GM23338 (cell line): ENCODE results near the gene CAPN9. TPM values are rescaled to one million over a fixed set of nuclear protein-coding genes. Genes with fewer than 3 reads are reported as not detected.

Source experiments
- ATAC-seq: fragments of 200-7000 bp; cut with Tn5 transposase; 3 replicates; pipeline ENCODE4 v1.9.1; 2020
- DNase-seq: peaks from one replicate; pipeline ENCODE4 v3.0.0-alpha.2; 2015; ENCODE audit warnings: low spot score
- H2AFZ ChIP-seq: fragments of 200-600 bp; sonication (generic); 2 replicates; pipeline ENCODE4 v1.8.0; 2016; ENCODE audit warnings: antibody characterized with exemption, mild to moderate bottlenecking, moderate library complexity
- H3F3A ChIP-seq: fragments of 200-600 bp; sonication (generic); replicated peaks from 2 replicates; pipeline ENCODE4 v1.8.0; 2017; ENCODE audit warnings: antibody characterized with exemption, mixed run types, low read depth
- H3K27ac ChIP-seq: fragments of 200-600 bp; sonication (generic); 2 replicates; pipeline ENCODE4 v1.6.1; 2016; ENCODE audit warnings: low read depth
- H3K27me3 ChIP-seq: fragments of 200-600 bp; sonication (generic); 2 replicates; pipeline ENCODE4 v1.8.0; 2016; ENCODE audit warnings: mild to moderate bottlenecking, mixed run types, moderate library complexity; ENCODE audit not compliant: insufficient read depth
- H3K36me3 ChIP-seq: fragments of 200-600 bp; sonication (generic); 2 replicates; pipeline ENCODE4 v1.8.0; 2016; ENCODE audit warnings: mild to moderate bottlenecking; ENCODE audit not compliant: insufficient read depth
- H3K4me1 ChIP-seq: fragments of 200-600 bp; sonication (generic); 2 replicates; pipeline ENCODE4 v1.8.0; 2016; ENCODE audit warnings: mild to moderate bottlenecking, moderate library complexity; ENCODE audit not compliant: insufficient read depth
- H3K4me2 ChIP-seq: fragments of 200-600 bp; sonication (generic); 2 replicates; pipeline ENCODE4 v1.7.1; 2017; ENCODE audit warnings: mixed run types
- H3K4me3 ChIP-seq: fragments of 200-600 bp; sonication (generic); 2 replicates; pipeline ENCODE4 v1.6.1; 2016; ENCODE audit warnings: mixed run types
- H3K79me2 ChIP-seq: fragments of 200-600 bp; sonication (generic); replicated peaks from 2 replicates; pipeline ENCODE4 v1.8.0; 2017; ENCODE audit warnings: mild to moderate bottlenecking; ENCODE audit not compliant: insufficient read depth
- H3K9me2 ChIP-seq: fragments of 200-600 bp; sonication (generic); 2 replicates; pipeline ENCODE4 v1.8.0; 2017; ENCODE audit not compliant: insufficient read depth
- H4K20me1 ChIP-seq: fragments of 200-600 bp; sonication (generic); replicated peaks from 2 replicates; pipeline ENCODE4 v1.8.0; 2017; ENCODE audit warnings: mild to moderate bottlenecking; ENCODE audit not compliant: insufficient read depth
- H3K27ac Mint-ChIP-seq: 2 replicates; pipeline ENCODE4 v1.8.0; 2020; ENCODE audit warnings: inconsistent platforms, mild to moderate bottlenecking, moderate library complexity, mixed read lengths
- H3K27me3 Mint-ChIP-seq: 3 replicates; pipeline ENCODE4 v1.8.0; 2022; ENCODE audit warnings: low read depth, mild to moderate bottlenecking, moderate library complexity, mixed read lengths, inconsistent platforms; ENCODE audit not compliant: insufficient read depth, poor library complexity
- H3K36me3 Mint-ChIP-seq: 3 replicates; pipeline ENCODE4 v1.8.0; 2021; ENCODE audit warnings: low read depth, mild to moderate bottlenecking, inconsistent platforms, moderate library complexity, mixed read lengths
- H3K4me1 Mint-ChIP-seq: 3 replicates; pipeline ENCODE4 v1.8.0; 2020; ENCODE audit warnings: mild to moderate bottlenecking, inconsistent platforms, mixed read lengths
- H3K4me3 Mint-ChIP-seq: 3 replicates; pipeline ENCODE4 v1.8.0; 2021; ENCODE audit warnings: moderate library complexity, mild to moderate bottlenecking, inconsistent platforms, mixed read lengths
- H3K9me3 Mint-ChIP-seq: 3 replicates; pipeline ENCODE4 v1.8.0; 2020; ENCODE audit warnings: moderate library complexity, mild to moderate bottlenecking, inconsistent platforms, mixed read lengths
- CREB1 ChIP-seq: fragments of 250-450 bp; sonication (Bioruptor Pico); IDR thresholded peaks from 2 replicates; pipeline ENCODE4 v1.5.0; 2020; ENCODE audit warnings: low read depth, mild to moderate bottlenecking, moderate library complexity
- EZH2 ChIP-seq: fragments of 200-600 bp; sonication (generic); IDR thresholded peaks from one replicate; pipeline ENCODE4 v1.8.0; 2017; ENCODE audit warnings: antibody characterized with exemption, mild to moderate bottlenecking, low read depth; ENCODE audit not compliant: unreplicated experiment
- EZH2phosphoT487 ChIP-seq: fragments of 200-600 bp; sonication (generic); IDR thresholded peaks from one replicate; pipeline ENCODE4 v1.8.1; 2018; ENCODE audit warnings: antibody characterized with exemption; ENCODE audit not compliant: unreplicated experiment
- JUNB ChIP-seq: IDR thresholded peaks from one replicate; pipeline ENCODE4 v1.6.1; 2016; ENCODE audit warnings: antibody characterized with exemption; ENCODE audit not compliant: unreplicated experiment
- NANOG ChIP-seq: IDR thresholded peaks from 2 replicates; pipeline ENCODE4 v1.6.1; 2016; ENCODE audit warnings: antibody characterized with exemption, borderline replicate concordance
- POLR2AphosphoS5 ChIP-seq: IDR thresholded peaks from 2 replicates; pipeline ENCODE4 v1.6.1; 2016; ENCODE audit warnings: antibody characterized with exemption, low read depth
- STAT1 ChIP-seq: IDR thresholded peaks from one replicate; pipeline ENCODE4 v1.6.1; 2016; ENCODE audit warnings: antibody characterized with exemption; ENCODE audit not compliant: unreplicated experiment
- ZNF114 ChIP-seq: fragments of 250-450 bp; sonication (Bioruptor Pico); IDR thresholded peaks from 2 replicates; pipeline ENCODE4 v1.5.0; 2020; ENCODE audit warnings: mild to moderate bottlenecking, moderate library complexity
- ZNF331 ChIP-seq: fragments of 250-450 bp; sonication (Bioruptor Pico); IDR thresholded peaks from 2 replicates; pipeline ENCODE4 v1.5.0; 2020; ENCODE audit warnings: low read depth, mild to moderate bottlenecking, moderate library complexity
- polyA plus RNA-seq: library from polyadenylated mRNA; unstranded; fragments of >200 nt; fragmentation: Nextera tagmentation; extraction: Ambion mirVana; gene quantifications from 2 replicates; pipeline ENCODE4 v1.2.1, GENCODE V29; 2016
- total RNA-seq: library from RNA; depleted of rRNA; stranded (reverse); fragments of >200 nt; shearing (Covaris generic); gene quantifications from 2 replicates; pipeline ENCODE4 v1.2.3, GENCODE V29; 2014
- TF ChIP-seq, protein P1 (sequence below), 2 experiments: fragments of 200-600 bp in 1 of 2; sonication (generic) in 1 of 2; conservative IDR thresholded peaks; 2 replicates each; pipeline versions ENCODE4 v1.5.1 to v1.6.1; 2016 to 2017; ENCODE audit warnings: antibody characterized with exemption in 2 of 2, low read depth in 2 of 2, mild to moderate bottlenecking in 2 of 2, moderate library complexity in 1 of 2
- TF ChIP-seq, protein P2 (sequence below): fragments of 250-450 bp; sonication (Bioruptor Pico); IDR thresholded peaks from 2 replicates; pipeline ENCODE4 v1.5.0; 2020; ENCODE audit warnings: mild to moderate bottlenecking, moderate library complexity
- TF ChIP-seq, protein P3 (sequence below): IDR thresholded peaks from 2 replicates; pipeline ENCODE4 v1.6.1; 2016; ENCODE audit warnings: antibody characterized with exemption
- TF ChIP-seq, protein P4 (sequence below): IDR thresholded peaks from one replicate; pipeline ENCODE4 v1.6.1; 2018; ENCODE audit warnings: antibody characterized with exemption; ENCODE audit not compliant: unreplicated experiment

CAPN9 gene
- total and polyA plus RNA-seq, 2 experiments from 2014 or later: 0.07 TPM; not detected in 1

DNA sequence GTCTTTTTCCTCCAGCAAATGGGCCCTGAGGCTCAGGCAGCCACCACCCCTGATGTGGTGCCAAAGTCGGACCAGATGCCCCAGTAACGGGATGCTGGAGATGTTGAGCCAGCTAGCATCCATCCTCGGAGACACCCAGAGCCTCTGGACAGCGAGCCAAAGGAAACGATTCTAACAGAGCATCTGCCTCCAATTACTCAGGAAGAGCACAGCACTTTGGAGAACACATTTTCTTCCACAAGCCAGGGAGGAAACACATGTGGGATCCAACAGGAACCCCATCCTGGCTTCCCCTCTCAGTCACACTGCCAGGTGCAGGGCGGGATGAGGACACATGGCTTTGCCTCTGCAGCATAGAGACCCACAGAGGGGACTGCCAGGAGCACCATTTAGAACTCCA is 76.2 kb downstream of the CAPN9 start:
- DNase-seq: no peak
- ATAC-seq: no peak
- no peaks in the 10 kb centered on the region for H3K4me1 Mint-ChIP-seq
- Histone ChIP-seq H3K9me2 (no peaks in the 10 kb centered on the region; the same call in 1 of the 2 replicates), H3K27ac (no peak overlapping the region), H3F3A (no peaks in the 10 kb centered on the region), H3K4me3 (no peak overlapping the region), H3K79me2 (no peaks in the 10 kb centered on the region), H3K36me3 (no peaks in the 10 kb centered on the region), H2AFZ (no peak overlapping the region), H3K27me3 (no peaks in the 10 kb centered on the region), H3K4me1 (no peaks in the 10 kb centered on the region), H3K4me2 (no peak overlapping the region), H4K20me1 (no peaks in the 10 kb centered on the region; the same call in 1 of the 2 replicates)
- H3K27me3 Mint-ChIP-seq: peaks cover 2% of the 10 kb centered on the region
- TF ChIP-seq, protein P1, sequence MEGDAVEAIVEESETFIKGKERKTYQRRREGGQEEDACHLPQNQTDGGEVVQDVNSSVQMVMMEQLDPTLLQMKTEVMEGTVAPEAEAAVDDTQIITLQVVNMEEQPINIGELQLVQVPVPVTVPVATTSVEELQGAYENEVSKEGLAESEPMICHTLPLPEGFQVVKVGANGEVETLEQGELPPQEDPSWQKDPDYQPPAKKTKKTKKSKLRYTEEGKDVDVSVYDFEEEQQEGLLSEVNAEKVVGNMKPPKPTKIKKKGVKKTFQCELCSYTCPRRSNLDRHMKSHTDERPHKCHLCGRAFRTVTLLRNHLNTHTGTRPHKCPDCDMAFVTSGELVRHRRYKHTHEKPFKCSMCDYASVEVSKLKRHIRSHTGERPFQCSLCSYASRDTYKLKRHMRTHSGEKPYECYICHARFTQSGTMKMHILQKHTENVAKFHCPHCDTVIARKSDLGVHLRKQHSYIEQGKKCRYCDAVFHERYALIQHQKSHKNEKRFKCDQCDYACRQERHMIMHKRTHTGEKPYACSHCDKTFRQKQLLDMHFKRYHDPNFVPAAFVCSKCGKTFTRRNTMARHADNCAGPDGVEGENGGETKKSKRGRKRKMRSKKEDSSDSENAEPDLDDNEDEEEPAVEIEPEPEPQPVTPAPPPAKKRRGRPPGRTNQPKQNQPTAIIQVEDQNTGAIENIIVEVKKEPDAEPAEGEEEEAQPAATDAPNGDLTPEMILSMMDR (conservative IDR thresholded peaks at IDR 0.05; ENCODE audit: low read depth in 2 of 2): no peak
- no peak for TF ChIP-seq ZNF114 (CRISPR knock-in tag)
- TF ChIP-seq CREB1 (CRISPR knock-in tag): no peak
- no peak for TF ChIP-seq NANOG
- TF ChIP-seq JUNB: no peak
- no peak for TF ChIP-seq POLR2AphosphoS5
- TF ChIP-seq, protein P2, sequence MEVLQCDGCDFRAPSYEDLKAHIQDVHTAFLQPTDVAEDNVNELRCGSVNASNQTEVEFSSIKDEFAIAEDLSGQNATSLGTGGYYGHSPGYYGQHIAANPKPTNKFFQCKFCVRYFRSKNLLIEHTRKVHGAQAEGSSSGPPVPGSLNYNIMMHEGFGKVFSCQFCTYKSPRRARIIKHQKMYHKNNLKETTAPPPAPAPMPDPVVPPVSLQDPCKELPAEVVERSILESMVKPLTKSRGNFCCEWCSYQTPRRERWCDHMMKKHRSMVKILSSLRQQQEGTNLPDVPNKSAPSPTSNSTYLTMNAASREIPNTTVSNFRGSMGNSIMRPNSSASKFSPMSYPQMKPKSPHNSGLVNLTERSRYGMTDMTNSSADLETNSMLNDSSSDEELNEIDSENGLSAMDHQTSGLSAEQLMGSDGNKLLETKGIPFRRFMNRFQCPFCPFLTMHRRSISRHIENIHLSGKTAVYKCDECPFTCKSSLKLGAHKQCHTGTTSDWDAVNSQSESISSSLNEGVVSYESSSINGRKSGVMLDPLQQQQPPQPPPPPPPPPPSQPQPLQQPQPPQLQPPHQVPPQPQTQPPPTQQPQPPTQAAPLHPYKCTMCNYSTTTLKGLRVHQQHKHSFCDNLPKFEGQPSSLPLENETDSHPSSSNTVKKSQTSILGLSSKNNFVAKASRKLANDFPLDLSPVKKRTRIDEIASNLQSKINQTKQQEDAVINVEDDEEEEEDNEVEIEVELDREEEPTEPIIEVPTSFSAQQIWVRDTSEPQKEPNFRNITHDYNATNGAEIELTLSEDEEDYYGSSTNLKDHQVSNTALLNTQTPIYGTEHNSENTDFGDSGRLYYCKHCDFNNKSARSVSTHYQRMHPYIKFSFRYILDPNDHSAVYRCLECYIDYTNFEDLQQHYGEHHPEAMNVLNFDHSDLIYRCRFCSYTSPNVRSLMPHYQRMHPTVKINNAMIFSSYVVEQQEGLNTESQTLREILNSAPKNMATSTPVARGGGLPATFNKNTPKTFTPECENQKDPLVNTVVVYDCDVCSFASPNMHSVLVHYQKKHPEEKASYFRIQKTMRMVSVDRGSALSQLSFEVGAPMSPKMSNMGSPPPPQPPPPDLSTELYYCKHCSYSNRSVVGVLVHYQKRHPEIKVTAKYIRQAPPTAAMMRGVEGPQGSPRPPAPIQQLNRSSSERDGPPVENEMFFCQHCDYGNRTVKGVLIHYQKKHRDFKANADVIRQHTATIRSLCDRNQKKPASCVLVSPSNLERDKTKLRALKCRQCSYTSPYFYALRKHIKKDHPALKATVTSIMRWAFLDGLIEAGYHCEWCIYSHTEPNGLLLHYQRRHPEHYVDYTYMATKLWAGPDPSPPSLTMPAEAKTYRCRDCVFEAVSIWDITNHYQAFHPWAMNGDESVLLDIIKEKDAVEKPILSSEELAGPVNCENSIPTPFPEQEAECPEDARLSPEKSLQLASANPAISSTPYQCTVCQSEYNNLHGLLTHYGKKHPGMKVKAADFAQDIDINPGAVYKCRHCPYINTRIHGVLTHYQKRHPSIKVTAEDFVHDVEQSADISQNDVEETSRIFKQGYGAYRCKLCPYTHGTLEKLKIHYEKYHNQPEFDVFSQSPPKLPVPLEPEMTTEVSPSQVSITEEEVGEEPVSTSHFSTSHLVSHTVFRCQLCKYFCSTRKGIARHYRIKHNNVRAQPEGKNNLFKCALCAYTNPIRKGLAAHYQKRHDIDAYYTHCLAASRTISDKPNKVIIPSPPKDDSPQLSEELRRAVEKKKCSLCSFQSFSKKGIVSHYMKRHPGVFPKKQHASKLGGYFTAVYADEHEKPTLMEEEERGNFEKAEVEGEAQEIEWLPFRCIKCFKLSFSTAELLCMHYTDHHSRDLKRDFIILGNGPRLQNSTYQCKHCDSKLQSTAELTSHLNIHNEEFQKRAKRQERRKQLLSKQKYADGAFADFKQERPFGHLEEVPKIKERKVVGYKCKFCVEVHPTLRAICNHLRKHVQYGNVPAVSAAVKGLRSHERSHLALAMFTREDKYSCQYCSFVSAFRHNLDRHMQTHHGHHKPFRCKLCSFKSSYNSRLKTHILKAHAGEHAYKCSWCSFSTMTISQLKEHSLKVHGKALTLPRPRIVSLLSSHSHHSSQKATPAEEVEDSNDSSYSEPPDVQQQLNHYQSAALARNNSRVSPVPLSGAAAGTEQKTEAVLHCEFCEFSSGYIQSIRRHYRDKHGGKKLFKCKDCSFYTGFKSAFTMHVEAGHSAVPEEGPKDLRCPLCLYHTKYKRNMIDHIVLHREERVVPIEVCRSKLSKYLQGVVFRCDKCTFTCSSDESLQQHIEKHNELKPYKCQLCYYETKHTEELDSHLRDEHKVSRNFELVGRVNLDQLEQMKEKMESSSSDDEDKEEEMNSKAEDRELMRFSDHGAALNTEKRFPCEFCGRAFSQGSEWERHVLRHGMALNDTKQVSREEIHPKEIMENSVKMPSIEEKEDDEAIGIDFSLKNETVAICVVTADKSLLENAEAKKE (CRISPR knock-in tag): no peak
- TF ChIP-seq STAT1: no peak
- TF ChIP-seq, protein P3, sequence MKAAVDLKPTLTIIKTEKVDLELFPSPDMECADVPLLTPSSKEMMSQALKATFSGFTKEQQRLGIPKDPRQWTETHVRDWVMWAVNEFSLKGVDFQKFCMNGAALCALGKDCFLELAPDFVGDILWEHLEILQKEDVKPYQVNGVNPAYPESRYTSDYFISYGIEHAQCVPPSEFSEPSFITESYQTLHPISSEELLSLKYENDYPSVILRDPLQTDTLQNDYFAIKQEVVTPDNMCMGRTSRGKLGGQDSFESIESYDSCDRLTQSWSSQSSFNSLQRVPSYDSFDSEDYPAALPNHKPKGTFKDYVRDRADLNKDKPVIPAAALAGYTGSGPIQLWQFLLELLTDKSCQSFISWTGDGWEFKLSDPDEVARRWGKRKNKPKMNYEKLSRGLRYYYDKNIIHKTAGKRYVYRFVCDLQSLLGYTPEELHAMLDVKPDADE: no peak
- TF ChIP-seq ZNF331: no peak
- no peak for TF ChIP-seq EZH2phosphoT487
- TF ChIP-seq EZH2: no peak
- TF ChIP-seq, protein P4, sequence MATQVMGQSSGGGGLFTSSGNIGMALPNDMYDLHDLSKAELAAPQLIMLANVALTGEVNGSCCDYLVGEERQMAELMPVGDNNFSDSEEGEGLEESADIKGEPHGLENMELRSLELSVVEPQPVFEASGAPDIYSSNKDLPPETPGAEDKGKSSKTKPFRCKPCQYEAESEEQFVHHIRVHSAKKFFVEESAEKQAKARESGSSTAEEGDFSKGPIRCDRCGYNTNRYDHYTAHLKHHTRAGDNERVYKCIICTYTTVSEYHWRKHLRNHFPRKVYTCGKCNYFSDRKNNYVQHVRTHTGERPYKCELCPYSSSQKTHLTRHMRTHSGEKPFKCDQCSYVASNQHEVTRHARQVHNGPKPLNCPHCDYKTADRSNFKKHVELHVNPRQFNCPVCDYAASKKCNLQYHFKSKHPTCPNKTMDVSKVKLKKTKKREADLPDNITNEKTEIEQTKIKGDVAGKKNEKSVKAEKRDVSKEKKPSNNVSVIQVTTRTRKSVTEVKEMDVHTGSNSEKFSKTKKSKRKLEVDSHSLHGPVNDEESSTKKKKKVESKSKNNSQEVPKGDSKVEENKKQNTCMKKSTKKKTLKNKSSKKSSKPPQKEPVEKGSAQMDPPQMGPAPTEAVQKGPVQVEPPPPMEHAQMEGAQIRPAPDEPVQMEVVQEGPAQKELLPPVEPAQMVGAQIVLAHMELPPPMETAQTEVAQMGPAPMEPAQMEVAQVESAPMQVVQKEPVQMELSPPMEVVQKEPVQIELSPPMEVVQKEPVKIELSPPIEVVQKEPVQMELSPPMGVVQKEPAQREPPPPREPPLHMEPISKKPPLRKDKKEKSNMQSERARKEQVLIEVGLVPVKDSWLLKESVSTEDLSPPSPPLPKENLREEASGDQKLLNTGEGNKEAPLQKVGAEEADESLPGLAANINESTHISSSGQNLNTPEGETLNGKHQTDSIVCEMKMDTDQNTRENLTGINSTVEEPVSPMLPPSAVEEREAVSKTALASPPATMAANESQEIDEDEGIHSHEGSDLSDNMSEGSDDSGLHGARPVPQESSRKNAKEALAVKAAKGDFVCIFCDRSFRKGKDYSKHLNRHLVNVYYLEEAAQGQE: no peak
- no peak overlapping the region for H3K27ac Mint-ChIP-seq
- H3K36me3 Mint-ChIP-seq: no peaks in the 10 kb centered on the region
- H3K9me3 Mint-ChIP-seq: no peaks in the 10 kb centered on the region
- H3K4me3 Mint-ChIP-seq: no peak overlapping the region
